Fibroblast of villous mesenchyme (primary cell): ENCODE measurements around the gene PPARGC1A. TPM values are rescaled to one million over a fixed set of nuclear protein-coding genes. Genes with fewer than 3 reads are reported as not detected.

Source experiments
- DNase-seq: peaks from one replicate; pipeline ENCODE4 v3.0.0-alpha.2; 2010; ENCODE audit warnings: low read depth
- H3K4me3 ChIP-seq: 2 replicates; pipeline ENCODE4 v1.5.1; 2011; ENCODE audit warnings: low read depth, mild to moderate bottlenecking, low read length
- CTCF ChIP-seq: IDR thresholded peaks from 2 replicates; pipeline ENCODE4 v1.5.1; 2012; ENCODE audit warnings: low read depth, mild to moderate bottlenecking, low read length; ENCODE audit not compliant: insufficient read depth
- total RNA-seq: library from RNA; depleted of rRNA; stranded (reverse); fragments of >200 nt; gene quantifications from 2 replicates; pipeline ENCODE4 v1.2.3, GENCODE V29; 2012

PPARGC1A gene
- total RNA-seq, 1 donor: 0.86 TPM

GRCh38 chr4:23759066-23759465 lies 130.8 kb downstream of the PPARGC1A start:
- DNase-seq: no peak
- H3K4me3 ChIP-seq: no peak overlapping the region
- no peak for TF ChIP-seq CTCF

- DNase-seq: no peak
- no peak for TF ChIP-seq CTCF
- no peak overlapping the region for H3K4me3 ChIP-seq
These were observed 135.2 kb downstream of the PPARGC1A start for GRCh38 chr4:23754688-23755087.

- TF ChIP-seq CTCF: no peak
- DNase-seq: no peak
- H3K4me3 ChIP-seq: no peak overlapping the region
These were observed 139.7 kb downstream of the PPARGC1A start for GRCh38 chr4:23750125-23750524.

GRCh38 chr4:23747281-23747735 lies 142.5 kb downstream of the PPARGC1A start:
- no peak for DNase-seq
- TF ChIP-seq CTCF: no peak
- no peak overlapping the region for H3K4me3 ChIP-seq

- no peak for DNase-seq
These were observed 143.2 kb downstream of the PPARGC1A start for GRCh38 chr4:23746672-23747071.

GRCh38 chr4:23746027-23746426 lies 143.8 kb downstream of the PPARGC1A start:
- no peak for DNase-seq
- H3K4me3 ChIP-seq: no peak overlapping the region
- no peak for TF ChIP-seq CTCF

More at GRCh38 chr4:23746672-23747071, 143.2 kb downstream of the PPARGC1A start:
- no peak for TF ChIP-seq CTCF
- no peak overlapping the region for H3K4me3 ChIP-seq

GRCh38 chr4:23745377-23745776 lies 144.5 kb downstream of the PPARGC1A start:
- DNase-seq: no peak
- H3K4me3 ChIP-seq: no peak overlapping the region
- TF ChIP-seq CTCF: no peak
